ENCODE measurements around the gene SYN1.

The SYN1 gene

GRCh38 chrX:47583240-47583861, 36.3 kb downstream of the SYN1 start:
- peak overlapping the region; percentile 52 for H3K4me3 ChIP-seq (ENCODE audit: extremely low read depth, insufficient read depth, low read length, poor library complexity, severe bottlenecking)
- H3K9me3 ChIP-seq (ENCODE audit: control insufficient read depth, low read length): no peaks in the 10 kb centered on the region
- H3K36me3 ChIP-seq (ENCODE audit: control insufficient read depth, insufficient read depth, low read length): peaks cover 21% of the 10 kb centered on the region
- WGBS, 2 experiments (ENCODE audit: insufficient coverage in 2 of 2): 100% methylated on average over 3 of the region's 8 CpGs; no CpG with 5 or more reads in 1 of the 2 experiments
- H3K4me1 ChIP-seq (ENCODE audit: control insufficient read depth, insufficient read depth, low read length, poor library complexity, severe bottlenecking): peaks cover 3% of the 10 kb centered on the region
- H3K27ac ChIP-seq (ENCODE audit: low read depth, low read length, severe bottlenecking): no peak overlapping the region

GRCh38 chrX:47581731-47582647, 37.7 kb downstream of the SYN1 start, which contains the start of gene TIMP1:
TIMP1 (plus strand) TSS chrX:47582436; CDS start chrX:47583416, 980 bp downstream.
- peaks cover 18% of the 10 kb centered on the region for H3K36me3 ChIP-seq (ENCODE audit: control insufficient read depth, insufficient read depth, low read length)
- H3K9me3 ChIP-seq (ENCODE audit: control insufficient read depth, low read length): no peaks in the 10 kb centered on the region
- 19% methylated on average over 8 of the region's 28 CpGs; no CpG with 5 or more reads in 1 of the 2 experiments for WGBS, 2 experiments (ENCODE audit: insufficient coverage in 2 of 2)
- peaks cover 3% of the 10 kb centered on the region for H3K4me1 ChIP-seq (ENCODE audit: control insufficient read depth, insufficient read depth, low read length, poor library complexity, severe bottlenecking)
- peak within 1 kb of the TSS; percentile 52 for H3K4me3 ChIP-seq (ENCODE audit: extremely low read depth, insufficient read depth, low read length, poor library complexity, severe bottlenecking)
- peak within 1 kb of the TSS; percentile 69 for H3K27ac ChIP-seq (ENCODE audit: low read depth, low read length, severe bottlenecking)

DNA sequence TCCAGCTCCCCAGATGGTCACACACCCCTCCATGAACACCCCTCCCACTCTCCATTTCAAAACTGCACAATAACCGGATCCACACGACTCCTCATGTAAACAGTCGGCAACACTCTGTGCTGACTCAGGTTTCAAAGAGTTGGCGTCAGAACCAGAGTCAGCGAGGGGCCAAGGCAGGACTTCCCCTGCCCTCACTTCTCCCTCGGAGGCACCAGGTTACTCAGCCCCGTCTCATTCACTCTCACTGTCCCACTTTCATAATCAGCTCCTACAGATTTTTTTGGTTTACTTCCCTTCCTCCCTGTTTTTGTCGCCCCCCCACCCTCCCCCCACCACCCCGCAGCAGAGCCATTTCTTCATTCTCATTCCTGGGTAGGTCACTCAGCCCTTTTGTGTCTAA, 40.1 kb downstream of the SYN1 start:
- Histone ChIP-seq H3K36me3 (ENCODE audit: control insufficient read depth, insufficient read depth, low read length) (peaks cover 4% of the 10 kb centered on the region), H3K4me3 (ENCODE audit: extremely low read depth, insufficient read depth, low read length, poor library complexity, severe bottlenecking) (no peak overlapping the region), H3K4me1 (ENCODE audit: control insufficient read depth, insufficient read depth, low read length, poor library complexity, severe bottlenecking) (peaks cover 10% of the 10 kb centered on the region), H3K9me3 (ENCODE audit: control insufficient read depth, low read length) (no peaks in the 10 kb centered on the region), H3K27ac (ENCODE audit: low read depth, low read length, severe bottlenecking) (no peak overlapping the region)
- WGBS, 2 experiments (ENCODE audit: insufficient coverage in 2 of 2): 85 to 100% methylated on average over 3 to 6 of the region's 9 CpGs

DNA sequence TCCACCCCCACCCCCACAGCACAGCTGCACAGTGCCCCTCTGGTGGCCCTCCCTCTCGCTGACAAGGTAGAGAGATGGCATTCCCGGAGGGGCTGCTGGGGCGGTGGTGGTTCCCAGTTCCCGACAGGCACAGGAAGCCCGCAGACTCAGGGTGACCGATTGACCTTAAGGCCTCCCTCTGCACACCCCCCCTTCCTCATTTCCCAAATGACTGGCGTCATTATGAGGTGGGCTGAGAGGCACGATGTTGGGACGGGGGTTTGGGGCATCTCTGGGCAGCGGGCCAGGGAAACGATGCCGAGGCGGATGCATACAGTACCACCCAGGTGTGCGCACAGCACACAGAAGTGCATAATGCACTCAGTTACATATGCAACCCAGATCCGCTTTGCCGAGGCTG, 41.0 kb downstream of the SYN1 start:
- H3K27ac ChIP-seq (ENCODE audit: low read depth, low read length, severe bottlenecking): no peak overlapping the region

DNA sequence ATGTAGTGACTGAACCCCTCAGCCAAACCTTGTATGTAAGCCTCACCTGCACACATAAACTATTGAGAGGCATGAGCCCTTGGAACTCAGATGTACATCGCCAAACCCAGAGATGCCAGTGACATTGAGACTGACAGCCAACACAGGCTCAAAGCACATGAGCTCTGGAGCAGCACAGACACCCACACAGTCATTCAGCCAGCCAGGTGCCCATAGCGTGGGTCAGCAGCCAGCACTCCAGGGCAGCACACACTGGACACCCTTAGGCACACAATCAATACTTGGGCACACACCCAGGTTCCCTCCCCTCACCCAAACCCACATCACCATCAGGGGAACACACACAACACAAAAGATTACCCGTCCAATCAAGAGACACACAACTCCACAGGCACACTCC, 41.8 kb downstream of the SYN1 start:
- H3K27ac ChIP-seq (ENCODE audit: low read depth, low read length, severe bottlenecking): no peak overlapping the region
- H3K36me3 ChIP-seq (ENCODE audit: control insufficient read depth, insufficient read depth, low read length): no peaks in the 10 kb centered on the region
- 80% methylated on average over 2 of the region's 3 CpGs; no CpG with 5 or more reads in 1 of the 2 experiments for WGBS, 2 experiments (ENCODE audit: insufficient coverage in 2 of 2)
- no peaks in the 10 kb centered on the region for H3K9me3 ChIP-seq (ENCODE audit: control insufficient read depth, low read length)
- H3K4me1 ChIP-seq (ENCODE audit: control insufficient read depth, insufficient read depth, low read length, poor library complexity, severe bottlenecking): peaks cover 17% of the 10 kb centered on the region
- no peak overlapping the region for H3K4me3 ChIP-seq (ENCODE audit: extremely low read depth, insufficient read depth, low read length, poor library complexity, severe bottlenecking)

More for the DNA sequence above, 41.0 kb downstream of the SYN1 start:
- Histone ChIP-seq H3K9me3 (ENCODE audit: control insufficient read depth, low read length) (no peaks in the 10 kb centered on the region), H3K4me1 (ENCODE audit: control insufficient read depth, insufficient read depth, low read length, poor library complexity, severe bottlenecking) (peaks cover 12% of the 10 kb centered on the region), H3K36me3 (ENCODE audit: control insufficient read depth, insufficient read depth, low read length) (peaks cover 4% of the 10 kb centered on the region), H3K4me3 (ENCODE audit: extremely low read depth, insufficient read depth, low read length, poor library complexity, severe bottlenecking) (no peak overlapping the region)
- WGBS, 2 experiments (ENCODE audit: insufficient coverage in 2 of 2): 93% methylated on average over 3 of the region's 16 CpGs; no CpG with 5 or more reads in 1 of the 2 experiments

DNA sequence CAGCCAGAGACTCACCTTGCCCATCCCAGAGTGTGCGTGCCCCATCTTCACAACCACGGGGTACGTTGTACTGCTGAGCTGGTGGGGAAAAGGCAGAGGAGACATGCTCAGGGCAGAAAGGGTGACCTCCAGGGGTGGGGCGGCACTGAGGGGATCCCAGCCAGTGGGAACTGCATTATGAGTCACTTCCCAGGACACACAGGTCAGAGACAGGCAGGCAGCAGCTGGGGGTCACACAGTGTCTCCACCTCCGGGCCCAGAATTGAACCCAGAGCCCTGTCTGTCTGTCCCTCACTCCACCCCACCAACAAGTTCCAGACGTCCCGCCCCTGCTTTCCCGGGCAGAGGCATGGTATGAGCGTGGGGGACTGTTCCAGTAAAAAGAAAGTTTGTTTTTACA, 42.2 kb downstream of the SYN1 start:
- H3K27ac ChIP-seq (ENCODE audit: low read depth, low read length, severe bottlenecking): no peak overlapping the region
- H3K4me1 ChIP-seq (ENCODE audit: control insufficient read depth, insufficient read depth, low read length, poor library complexity, severe bottlenecking): peaks cover 22% of the 10 kb centered on the region
- no peaks in the 10 kb centered on the region for H3K9me3 ChIP-seq (ENCODE audit: control insufficient read depth, low read length)
- no peak overlapping the region for H3K4me3 ChIP-seq (ENCODE audit: extremely low read depth, insufficient read depth, low read length, poor library complexity, severe bottlenecking)
- 80% methylated on average over 1 of the region's 9 CpGs; no CpG with 5 or more reads in 1 of the 2 experiments for WGBS, 2 experiments (ENCODE audit: insufficient coverage in 2 of 2)
- peaks cover under 1% of the 10 kb centered on the region for H3K36me3 ChIP-seq (ENCODE audit: control insufficient read depth, insufficient read depth, low read length)

- Histone ChIP-seq H3K27ac (ENCODE audit: low read depth, low read length, severe bottlenecking) (no peak overlapping the region), H3K4me3 (ENCODE audit: extremely low read depth, insufficient read depth, low read length, poor library complexity, severe bottlenecking) (no peak overlapping the region), H3K9me3 (ENCODE audit: control insufficient read depth, low read length) (no peaks in the 10 kb centered on the region), H3K36me3 (ENCODE audit: control insufficient read depth, insufficient read depth, low read length) (peaks cover 12% of the 10 kb centered on the region), H3K4me1 (ENCODE audit: control insufficient read depth, insufficient read depth, low read length, poor library complexity, severe bottlenecking) (peaks cover 23% of the 10 kb centered on the region)
- WGBS, 2 experiments (ENCODE audit: insufficient coverage in 2 of 2): 92 to 96% methylated on average over 11 to 14 of the region's 20 CpGs
Measured at GRCh38 chrX:47576021-47576898, 43.4 kb downstream of the SYN1 start.

- 0 to 35% methylated on average over 1 to 8 of the region's 27 CpGs for WGBS, 2 experiments (ENCODE audit: insufficient coverage in 2 of 2)
- peaks cover 23% of the 10 kb centered on the region for H3K36me3 ChIP-seq (ENCODE audit: control insufficient read depth, insufficient read depth, low read length)
- H3K4me1 ChIP-seq (ENCODE audit: control insufficient read depth, insufficient read depth, low read length, poor library complexity, severe bottlenecking): peaks cover 23% of the 10 kb centered on the region
- H3K4me3 ChIP-seq (ENCODE audit: extremely low read depth, insufficient read depth, low read length, poor library complexity, severe bottlenecking): peak overlapping the region; percentile 39
- H3K9me3 ChIP-seq (ENCODE audit: control insufficient read depth, low read length): no peaks in the 10 kb centered on the region
- peak overlapping the region; percentile 95 for H3K27ac ChIP-seq (ENCODE audit: low read depth, low read length, severe bottlenecking)
Measured at GRCh38 chrX:47574547-47575301, 44.9 kb downstream of the SYN1 start.

DNA sequence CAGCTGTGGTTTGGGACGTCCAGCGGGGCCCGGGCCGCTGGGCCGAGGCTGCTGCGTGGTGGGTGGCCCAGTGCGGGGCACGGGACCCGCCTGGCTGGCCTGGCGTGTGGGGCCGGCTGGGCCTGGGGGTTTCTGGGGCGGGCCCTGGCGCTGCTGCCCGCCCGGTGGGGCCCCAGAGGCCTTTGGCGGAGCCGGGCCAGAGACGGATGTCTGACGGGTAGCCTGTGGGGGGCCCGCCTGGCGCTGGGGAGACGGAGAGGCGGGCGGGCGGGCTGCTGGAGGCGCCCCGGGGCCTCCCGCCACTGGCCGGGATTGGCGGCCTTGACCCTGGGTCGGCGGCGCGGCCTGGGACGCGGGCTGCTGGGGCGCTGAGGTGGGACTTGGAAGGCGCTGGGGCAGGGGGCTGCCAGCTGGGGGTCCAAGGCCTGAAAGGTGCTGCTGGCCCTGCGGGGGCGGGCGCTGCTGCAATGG, 45.5 kb downstream of the SYN1 start:
- peaks cover 30% of the 10 kb centered on the region for H3K36me3 ChIP-seq (ENCODE audit: control insufficient read depth, insufficient read depth, low read length)
- peak overlapping the region; percentile 39 for H3K4me3 ChIP-seq (ENCODE audit: extremely low read depth, insufficient read depth, low read length, poor library complexity, severe bottlenecking)
- H3K4me1 ChIP-seq (ENCODE audit: control insufficient read depth, insufficient read depth, low read length, poor library complexity, severe bottlenecking): peaks cover 23% of the 10 kb centered on the region
- H3K27ac ChIP-seq (ENCODE audit: low read depth, low read length, severe bottlenecking): peak overlapping the region; percentile 95
- WGBS, 2 experiments (ENCODE audit: insufficient coverage in 2 of 2): 3% methylated on average over 5 of the region's 41 CpGs; no CpG with 5 or more reads in 1 of the 2 experiments
- H3K9me3 ChIP-seq (ENCODE audit: control insufficient read depth, low read length): no peaks in the 10 kb centered on the region
